Testis (tissue), 3 donors: Measurements from ENCODE around the gene MAPK8IP3. TPM values are rescaled to one million over a fixed set of nuclear protein-coding genes. Genes with fewer than 3 reads are reported as not detected.

Experiments
- DNase-seq: peaks from one replicate; pipeline ENCODE4 v3.0.0-alpha.2; 2019
- H3K27ac ChIP-seq, 2 donors: fragments of 200-600 bp; sonication (generic); one replicate each; pipeline ENCODE4 v1.5.1; 2019
- H3K27me3 ChIP-seq: fragments of 200-600 bp; sonication (generic); one replicate; pipeline ENCODE4 v1.5.1; 2019
- H3K36me3 ChIP-seq: fragments of 200-600 bp; sonication (generic); one replicate; pipeline ENCODE4 v1.5.1; 2017; ENCODE audit warnings: low read depth; ENCODE audit errors: missing control alignments
- H3K4me1 ChIP-seq: fragments of 200-600 bp; sonication (generic); one replicate; pipeline ENCODE4 v1.5.1; 2019
- H3K4me3 ChIP-seq, 2 donors: fragments of 200-600 bp; sonication (generic); one replicate each; pipeline ENCODE4 v1.5.1; 2017 to 2019
- H3K9me3 ChIP-seq: fragments of 200-600 bp; sonication (generic); one replicate; pipeline ENCODE4 v1.5.1; 2017
- CTCF ChIP-seq, 3 experiments: fragments of 450-650 bp in 2 of 3; fragments of 200-600 bp in 1 of 3; sonication (generic) in 1 of 3; IDR thresholded peaks; one replicate each; pipeline ENCODE4 v1.5.1; 2016 to 2019; ENCODE audit warnings: antibody characterized with exemption in 3 of 3, mild to moderate bottlenecking in 2 of 3, moderate library complexity in 1 of 3
- POLR2A ChIP-seq: fragments of 450-650 bp; IDR thresholded peaks from one replicate; pipeline ENCODE4 v1.6.1; 2017; ENCODE audit warnings: antibody characterized with exemption, mild to moderate bottlenecking, moderate library complexity
- WGBS, 2 donors: methylation state at CpG; one replicate each; pipeline ENCODE4 v1.1.5; 2018; 5-methylcytosine and 5-hydroxymethylcytosine counted together
- intact Hi-C: fragments of 100-400 bp; cut with DNase I; formaldehyde crosslinking; loops from one replicate; pipeline ENCODE4 v1.15.1; 2023; ENCODE audit warnings: low total_unique reads
- polyA plus RNA-seq: library from polyadenylated mRNA; stranded (reverse); fragments of 350-450 nt; fragmentation: Illumina TruSeq; extraction: RNeasy Lipid Tissue Mini Kit (QIAGEN cat#74804); gene quantifications from one replicate; pipeline ENCODE4 v1.2.3, GENCODE V29; 2014; ENCODE audit warnings: low read depth, low replicate concordance; ENCODE audit not compliant: insufficient read depth
- total RNA-seq, 2 donors: library from RNA; depleted of rRNA; stranded (reverse); fragments of >200 nt; gene quantifications; one replicate each; pipeline ENCODE4 v1.2.3, GENCODE V29; 2016

Gene MAPK8IP3
- total and polyA plus RNA-seq, 3 donors from 2014 or later: 52.7 to 154 (median 128) TPM

GRCh38 chr16:1723450-1724147 lies 17.6 kb downstream of the MAPK8IP3 start:
- no peaks in the 10 kb centered on the region for H3K36me3 ChIP-seq
- no peaks in the 10 kb centered on the region for H3K9me3 ChIP-seq
- no peaks in the 10 kb centered on the region for H3K27me3 ChIP-seq
- intact Hi-C loops: no loop called here
- whole genome bisulfite sequencing, 2 donors: 52 to 57% methylated on average over 6 of the region's 6 CpGs
- H3K4me1 ChIP-seq: peaks cover 3% of the 10 kb centered on the region
- no peak overlapping the region for H3K4me3 ChIP-seq
- TF ChIP-seq POLR2A (no peak), CTCF (IDR thresholded peaks at IDR 0.05) (peak; percentile 52 to 81 (median 63))
- peak; percentile 65 for DNase-seq
- H3K27ac ChIP-seq: no peak overlapping the region

GRCh38 chr16:1724491-1724890 lies 18.5 kb downstream of the MAPK8IP3 start:
- H3K36me3 ChIP-seq: no peaks in the 10 kb centered on the region
- H3K27me3 ChIP-seq: no peaks in the 10 kb centered on the region
- intact Hi-C loops: no loop called here
- no peaks in the 10 kb centered on the region for H3K9me3 ChIP-seq
- no peak for TF ChIP-seq CTCF (IDR thresholded peaks at IDR 0.05)
- TF ChIP-seq POLR2A: no peak
- DNase-seq: no peak
- WGBS, 2 donors: 83 to 93% methylated on average over 12 of the region's 12 CpGs
- peaks cover 3% of the 10 kb centered on the region for H3K4me1 ChIP-seq
- H3K4me3 ChIP-seq: no peak overlapping the region
- no peak overlapping the region for H3K27ac ChIP-seq

- Histone ChIP-seq H3K27me3 (no peaks in the 10 kb centered on the region), H3K4me1 (peaks cover 3% of the 10 kb centered on the region), H3K36me3 (no peaks in the 10 kb centered on the region), H3K27ac (no peak overlapping the region), H3K4me3 (no peak overlapping the region), H3K9me3 (no peaks in the 10 kb centered on the region)
- intact Hi-C loops: no loop called here
- WGBS, 2 donors: 96% methylated on average over 23 to 32 of the region's 32 CpGs
- no peak for DNase-seq
- TF ChIP-seq POLR2A (no peak), CTCF (IDR thresholded peaks at IDR 0.05) (no peak)
These were observed 20.9 kb downstream of the MAPK8IP3 start for GRCh38 chr16:1726661-1727502.

GRCh38 chr16:1727651-1728624 lies 21.9 kb downstream of the MAPK8IP3 start:
- no peaks in the 10 kb centered on the region for H3K27me3 ChIP-seq
- H3K27ac ChIP-seq: no peak overlapping the region
- DNase-seq: no peak
- WGBS, 2 donors: 91 to 95% methylated on average over 17 to 36 of the region's 37 CpGs
- H3K9me3 ChIP-seq: no peaks in the 10 kb centered on the region
- intact Hi-C loops: no loop called here
- no peaks in the 10 kb centered on the region for H3K36me3 ChIP-seq
- peaks cover 3% of the 10 kb centered on the region for H3K4me1 ChIP-seq
- no peak overlapping the region for H3K4me3 ChIP-seq
- TF ChIP-seq CTCF (IDR thresholded peaks at IDR 0.05) (no peak), POLR2A (no peak)
